ENCODE results near the gene SF3B3.

- no peak for TF ChIP-seq CTCF (optimal IDR thresholded peaks at IDR 0.05 in 1 of 3, IDR thresholded peaks at IDR 0.05 in 1 of 3, conservative IDR thresholded peaks at IDR 0.05 in 1 of 3; ENCODE audit: extremely low read depth in 1 of 3, insufficient read depth in 2 of 3, low read length in 3 of 3)
- TF ChIP-seq EZH2 (IDR thresholded peaks at IDR 0.05; ENCODE audit: low read length), result no peak
These were observed 64.9 kb downstream of the SF3B3 start for GRCh38 chr16:70588565-70588964.
